ENCODE results near the gene GREB1.

DNA sequence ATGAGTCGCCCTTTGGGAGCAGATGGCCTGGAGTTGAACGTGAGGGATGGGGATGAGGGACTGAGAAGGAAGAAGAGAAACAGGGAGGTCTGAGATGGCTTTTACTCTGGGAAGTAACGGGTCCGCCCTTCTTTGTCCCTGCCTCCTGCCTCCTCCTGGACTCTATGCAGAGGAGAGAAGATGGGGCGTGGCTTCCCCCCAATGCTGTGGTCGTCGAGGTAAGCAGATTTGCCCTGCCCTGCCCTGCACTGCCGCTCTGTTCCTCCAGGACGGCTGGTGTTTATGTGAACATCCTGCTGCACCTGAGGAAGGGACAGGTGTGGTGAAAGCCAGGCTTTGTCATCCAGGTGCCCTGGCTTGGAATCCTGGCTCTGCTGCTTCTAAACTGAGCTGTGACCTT, 149.6 kb downstream of the GREB1 start:
- TF ChIP-seq, protein P1, sequence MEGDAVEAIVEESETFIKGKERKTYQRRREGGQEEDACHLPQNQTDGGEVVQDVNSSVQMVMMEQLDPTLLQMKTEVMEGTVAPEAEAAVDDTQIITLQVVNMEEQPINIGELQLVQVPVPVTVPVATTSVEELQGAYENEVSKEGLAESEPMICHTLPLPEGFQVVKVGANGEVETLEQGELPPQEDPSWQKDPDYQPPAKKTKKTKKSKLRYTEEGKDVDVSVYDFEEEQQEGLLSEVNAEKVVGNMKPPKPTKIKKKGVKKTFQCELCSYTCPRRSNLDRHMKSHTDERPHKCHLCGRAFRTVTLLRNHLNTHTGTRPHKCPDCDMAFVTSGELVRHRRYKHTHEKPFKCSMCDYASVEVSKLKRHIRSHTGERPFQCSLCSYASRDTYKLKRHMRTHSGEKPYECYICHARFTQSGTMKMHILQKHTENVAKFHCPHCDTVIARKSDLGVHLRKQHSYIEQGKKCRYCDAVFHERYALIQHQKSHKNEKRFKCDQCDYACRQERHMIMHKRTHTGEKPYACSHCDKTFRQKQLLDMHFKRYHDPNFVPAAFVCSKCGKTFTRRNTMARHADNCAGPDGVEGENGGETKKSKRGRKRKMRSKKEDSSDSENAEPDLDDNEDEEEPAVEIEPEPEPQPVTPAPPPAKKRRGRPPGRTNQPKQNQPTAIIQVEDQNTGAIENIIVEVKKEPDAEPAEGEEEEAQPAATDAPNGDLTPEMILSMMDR (IDR thresholded peaks at IDR 0.05), result no peak
- no peak for TF ChIP-seq EZH2 (IDR thresholded peaks at IDR 0.05; ENCODE audit: borderline replicate concordance, insufficient read depth, low read depth, low read length, poor library complexity, severe bottlenecking)

Data from B cell (primary cell).